MM.1S (cell line): ENCODE measurements around the gene ZNF804A.

Experiments used
- DNase-seq: peaks from one replicate; pipeline ENCODE4 v3.0.0-alpha.2; 2015
- H2AFZ ChIP-seq: fragments of 300-600 bp; sonication (generic); 2 replicates; pipeline ENCODE4 v1.6.0; 2016; ENCODE audit warnings: antibody characterized with exemption, low read length
- H3F3A ChIP-seq: fragments of 300-600 bp; sonication (generic); 2 replicates; pipeline ENCODE4 v1.6.1; 2016; ENCODE audit warnings: mild to moderate bottlenecking, antibody characterized with exemption, low read length, moderate library complexity, mixed read lengths; ENCODE audit not compliant: insufficient read depth
- H3K27ac ChIP-seq: fragments of 300-600 bp; sonication (generic); 2 replicates; pipeline ENCODE4 v1.5.1; 2016; ENCODE audit warnings: mild to moderate bottlenecking, low read length
- H3K27me3 ChIP-seq: fragments of 300-600 bp; sonication (generic); replicated peaks from 2 replicates; pipeline ENCODE4 v1.6.0; 2016; ENCODE audit warnings: low read length; ENCODE audit not compliant: insufficient read depth
- H3K36me3 ChIP-seq: fragments of 300-600 bp; sonication (generic); replicated peaks from 2 replicates; pipeline ENCODE4 v1.6.1; 2016; ENCODE audit warnings: mild to moderate bottlenecking, low read length, mixed read lengths; ENCODE audit not compliant: insufficient read depth
- H3K4me1 ChIP-seq: fragments of 300-600 bp; sonication (generic); 2 replicates; pipeline ENCODE4 v1.6.1; 2016; ENCODE audit warnings: low read length, mixed read lengths
- H3K4me2 ChIP-seq: fragments of 300-600 bp; sonication (generic); 2 replicates; pipeline ENCODE4 v1.6.0; 2016; ENCODE audit warnings: low read depth, low read length
- H3K4me3 ChIP-seq: fragments of 300-600 bp; sonication (generic); 2 replicates; pipeline ENCODE4 v1.5.1; 2016; ENCODE audit warnings: low read length, mixed read lengths
- H3K79me2 ChIP-seq: fragments of 300-600 bp; sonication (generic); 2 replicates; pipeline ENCODE4 v1.6.1; 2016; ENCODE audit warnings: mixed run types, low read length, mixed read lengths
- H3K9ac ChIP-seq: fragments of 300-600 bp; sonication (generic); 2 replicates; pipeline ENCODE4 v1.6.1; 2016; ENCODE audit warnings: low read length, mixed read lengths
- H3K9me2 ChIP-seq: fragments of 300-600 bp; sonication (generic); replicated peaks from 2 replicates; pipeline ENCODE4 v1.6.1; 2016; ENCODE audit warnings: mild to moderate bottlenecking, low read length, mixed read lengths; ENCODE audit not compliant: insufficient read depth
- H3K9me3 ChIP-seq: fragments of 300-600 bp; sonication (generic); replicated peaks from 2 replicates; pipeline ENCODE4 v1.6.1; 2016; ENCODE audit warnings: mild to moderate bottlenecking, low read length, mixed read lengths; ENCODE audit not compliant: insufficient read depth
- H4K20me1 ChIP-seq: fragments of 300-600 bp; sonication (generic); 2 replicates; pipeline ENCODE4 v1.6.1; 2016; ENCODE audit warnings: mild to moderate bottlenecking, low read length, moderate library complexity, mixed read lengths; ENCODE audit not compliant: insufficient read depth
- EZH2 ChIP-seq: fragments of 300-600 bp; sonication (generic); optimal IDR thresholded peaks from 2 replicates; pipeline ENCODE3; 2017; ENCODE audit warnings: low read depth, mild to moderate bottlenecking, antibody characterized with exemption, low read length, mixed read lengths
- EZH2phosphoT487 ChIP-seq: fragments of 300-600 bp; sonication (generic); IDR thresholded peaks from 2 replicates; pipeline ENCODE4 v1.6.1; 2018; ENCODE audit warnings: antibody characterized with exemption, low read length
- TF ChIP-seq, protein P1 (sequence below): fragments of 300-600 bp; sonication (generic); IDR thresholded peaks from 2 replicates; pipeline ENCODE4 v1.5.1; 2016; ENCODE audit warnings: antibody characterized with exemption, low read length, mixed read lengths

Gene ZNF804A

DNA sequence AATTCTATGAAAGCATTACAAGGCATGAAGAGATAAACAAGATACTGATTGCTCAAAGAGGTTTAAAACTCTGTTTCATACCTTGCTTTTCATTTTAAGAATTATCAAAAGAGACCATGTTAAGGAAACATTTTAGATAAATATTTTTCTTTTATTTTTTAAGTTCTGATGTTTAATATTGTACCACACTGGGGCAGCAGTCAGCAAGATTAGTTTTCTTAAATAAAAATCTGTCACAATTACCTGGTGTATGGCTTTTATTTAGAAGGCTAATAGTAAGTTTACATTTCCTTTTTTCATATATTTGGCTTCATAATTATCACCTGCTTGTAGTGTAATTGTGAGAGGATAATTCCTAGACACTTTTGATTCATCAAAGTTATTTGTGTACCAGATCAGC, 46.4 kb downstream of the ZNF804A start:
- TF ChIP-seq EZH2phosphoT487: no peak
- TF ChIP-seq EZH2: no peak
- TF ChIP-seq, protein P1, sequence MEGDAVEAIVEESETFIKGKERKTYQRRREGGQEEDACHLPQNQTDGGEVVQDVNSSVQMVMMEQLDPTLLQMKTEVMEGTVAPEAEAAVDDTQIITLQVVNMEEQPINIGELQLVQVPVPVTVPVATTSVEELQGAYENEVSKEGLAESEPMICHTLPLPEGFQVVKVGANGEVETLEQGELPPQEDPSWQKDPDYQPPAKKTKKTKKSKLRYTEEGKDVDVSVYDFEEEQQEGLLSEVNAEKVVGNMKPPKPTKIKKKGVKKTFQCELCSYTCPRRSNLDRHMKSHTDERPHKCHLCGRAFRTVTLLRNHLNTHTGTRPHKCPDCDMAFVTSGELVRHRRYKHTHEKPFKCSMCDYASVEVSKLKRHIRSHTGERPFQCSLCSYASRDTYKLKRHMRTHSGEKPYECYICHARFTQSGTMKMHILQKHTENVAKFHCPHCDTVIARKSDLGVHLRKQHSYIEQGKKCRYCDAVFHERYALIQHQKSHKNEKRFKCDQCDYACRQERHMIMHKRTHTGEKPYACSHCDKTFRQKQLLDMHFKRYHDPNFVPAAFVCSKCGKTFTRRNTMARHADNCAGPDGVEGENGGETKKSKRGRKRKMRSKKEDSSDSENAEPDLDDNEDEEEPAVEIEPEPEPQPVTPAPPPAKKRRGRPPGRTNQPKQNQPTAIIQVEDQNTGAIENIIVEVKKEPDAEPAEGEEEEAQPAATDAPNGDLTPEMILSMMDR: no peak
- H3K9ac ChIP-seq: no peak overlapping the region
- no peaks in the 10 kb centered on the region for H3K79me2 ChIP-seq
- no peaks in the 10 kb centered on the region for H3K9me3 ChIP-seq
- no peak for DNase-seq
- H3K27ac ChIP-seq: no peak overlapping the region
- H3K4me3 ChIP-seq: no peak overlapping the region
- no peaks in the 10 kb centered on the region; the same call in 1 of the 2 replicates for H3K36me3 ChIP-seq
- no peaks in the 10 kb centered on the region for H4K20me1 ChIP-seq
- H3K4me1 ChIP-seq: no peaks in the 10 kb centered on the region
- H3K9me2 ChIP-seq: no peaks in the 10 kb centered on the region
- H3K4me2 ChIP-seq: no peak overlapping the region
- H2AFZ ChIP-seq: no peak overlapping the region
- H3K27me3 ChIP-seq: no peaks in the 10 kb centered on the region
- no peaks in the 10 kb centered on the region for H3F3A ChIP-seq

DNA sequence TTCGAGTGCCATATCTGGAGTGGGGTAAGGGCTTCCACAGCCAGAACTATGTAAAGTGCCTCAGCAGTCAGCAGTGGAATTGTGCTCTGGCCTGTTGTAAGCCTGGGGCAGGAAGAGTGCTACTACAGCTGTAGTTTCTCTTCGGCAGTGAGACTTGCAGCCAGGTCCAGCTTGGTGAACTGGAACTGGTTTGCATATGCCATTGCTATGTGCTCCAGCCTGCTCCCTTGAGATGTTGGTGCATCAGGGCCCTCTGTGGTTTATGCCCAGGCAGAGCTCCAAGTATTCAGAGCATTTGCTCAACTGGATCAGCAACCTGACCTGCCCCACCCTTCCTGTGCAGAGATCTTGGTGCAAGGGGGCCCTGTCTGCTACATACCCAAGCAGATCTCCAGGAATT, 47.8 kb downstream of the ZNF804A start:
- H4K20me1 ChIP-seq: no peaks in the 10 kb centered on the region
- H3K4me1 ChIP-seq: no peaks in the 10 kb centered on the region
- H3K36me3 ChIP-seq: no peaks in the 10 kb centered on the region; the same call in 1 of the 2 replicates
- no peak overlapping the region for H3K4me3 ChIP-seq
- no peaks in the 10 kb centered on the region for H3K79me2 ChIP-seq
- no peak for DNase-seq
- no peaks in the 10 kb centered on the region for H3F3A ChIP-seq
- H3K9me3 ChIP-seq: no peaks in the 10 kb centered on the region
- no peak overlapping the region for H3K4me2 ChIP-seq
- H3K9me2 ChIP-seq: no peaks in the 10 kb centered on the region
- H3K9ac ChIP-seq: no peak overlapping the region
- no peak overlapping the region for H3K27ac ChIP-seq
- H3K27me3 ChIP-seq: no peaks in the 10 kb centered on the region
- TF ChIP-seq EZH2 (no peak), EZH2phosphoT487 (no peak)
- TF ChIP-seq, protein P1: no peak
- no peak overlapping the region for H2AFZ ChIP-seq

DNA sequence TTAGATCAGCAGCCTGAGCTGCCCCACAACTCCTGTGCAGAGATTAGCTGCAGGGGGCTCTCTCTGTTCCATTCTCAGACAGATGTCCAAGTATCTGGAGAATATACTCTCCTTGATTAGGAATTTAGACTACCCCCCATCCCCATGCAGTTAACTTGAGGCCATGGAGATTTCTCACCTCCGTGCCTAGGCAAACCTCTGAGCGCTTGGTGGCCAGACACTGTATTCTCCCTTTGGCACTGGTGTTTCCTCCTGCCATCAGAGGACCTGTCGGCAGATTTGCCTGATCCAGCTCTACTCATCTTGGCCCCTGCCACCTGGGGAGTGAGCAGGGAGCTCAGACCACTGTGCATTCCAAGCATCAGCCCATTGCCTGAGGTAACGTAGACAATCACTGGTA, 48.3 kb downstream of the ZNF804A start:
- Histone ChIP-seq H3K79me2 (no peaks in the 10 kb centered on the region), H3K36me3 (no peaks in the 10 kb centered on the region; the same call in 1 of the 2 replicates), H3K27me3 (no peaks in the 10 kb centered on the region), H3F3A (no peaks in the 10 kb centered on the region), H3K4me2 (no peak overlapping the region), H3K4me1 (no peaks in the 10 kb centered on the region), H3K9me3 (no peaks in the 10 kb centered on the region), H3K9me2 (no peaks in the 10 kb centered on the region), H3K9ac (no peak overlapping the region), H3K27ac (no peak overlapping the region), H4K20me1 (no peaks in the 10 kb centered on the region), H3K4me3 (no peak overlapping the region), H2AFZ (no peak overlapping the region)
- TF ChIP-seq, protein P1: no peak
- TF ChIP-seq EZH2phosphoT487 (no peak), EZH2 (no peak)
- DNase-seq: no peak
